Activated naive CD4-positive, alpha-beta T cell treated with anti-CD3 and anti-CD28 coated beads, Interleukin-2, amount 50 U/mL, for 72 hours (primary cell): ENCODE data around the gene RNF149. TPM values are rescaled to one million over a fixed set of nuclear protein-coding genes. Genes with fewer than 3 reads are reported as not detected.
"Not testable (repeated sequence)": the region's sequence is repeated elsewhere in the genome, so short reads cannot be mapped to it uniquely, and the experiment has no call there.

ENCODE experiments used
- ATAC-seq, 2 donors: fragments of 150-1000 bp; cut with Tn5 transposase; 2 replicates each; pipeline ENCODE4 v1.10.0; 2021; ENCODE audit warnings: mild to moderate bottlenecking in 2 of 2, moderate library complexity in 2 of 2
- DNase-seq, 2 donors: peaks; one replicate each; pipeline ENCODE4 v3.0.0; 2021 to 2022; ENCODE audit warnings: low spot score in 2 of 2
- H3K27ac Mint-ChIP-seq, 2 donors: one replicate each; pipeline ENCODE4 v1.8.0; 2022; ENCODE audit warnings: mild to moderate bottlenecking in 2 of 2, mixed read lengths in 2 of 2
- H3K36me3 Mint-ChIP-seq, 2 donors: one replicate each; pipeline ENCODE4 v1.8.0; 2022; ENCODE audit warnings: mixed read lengths in 2 of 2
- H3K9me3 Mint-ChIP-seq, 2 donors: one replicate each; pipeline ENCODE4 v1.8.0; 2022; ENCODE audit warnings: mixed read lengths in 2 of 2
- total RNA-seq, 2 donors: library from RNA; stranded (reverse); gene quantifications; one replicate each; pipeline ENCODE4 v1.2.3, GENCODE V29; 2022

Gene RNF149
- total RNA-seq, 2 donors from 2014 or later: 46.8 to 54.1 TPM

DNA sequence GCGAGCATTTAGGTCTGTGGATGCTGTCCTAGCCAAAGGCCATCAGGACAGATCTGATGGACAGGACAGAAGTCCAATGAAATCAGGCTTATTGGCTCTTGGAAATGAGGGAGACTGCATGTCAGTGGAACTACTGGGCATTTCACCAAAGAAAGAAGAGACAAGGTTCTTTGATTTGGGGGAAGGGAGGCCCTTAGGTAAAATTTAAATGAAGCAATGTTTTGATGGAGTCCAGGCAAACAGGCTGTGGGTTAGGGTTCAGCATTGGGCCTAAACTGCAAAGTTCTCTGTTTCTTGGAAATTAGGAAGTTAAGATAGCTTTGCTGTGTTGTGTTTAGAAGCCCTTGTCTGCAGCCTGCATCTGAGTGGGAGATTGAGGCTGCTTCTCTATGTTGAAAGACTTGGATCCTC is 31.6 kb upstream of the RNF149 start:
- no peaks in the 10 kb centered on the region for H3K9me3 Mint-ChIP-seq
- no peaks in the 10 kb centered on the region for H3K36me3 Mint-ChIP-seq
- no peak overlapping the region for H3K27ac Mint-ChIP-seq
- DNase-seq (no peak), ATAC-seq (no peak)

DNA sequence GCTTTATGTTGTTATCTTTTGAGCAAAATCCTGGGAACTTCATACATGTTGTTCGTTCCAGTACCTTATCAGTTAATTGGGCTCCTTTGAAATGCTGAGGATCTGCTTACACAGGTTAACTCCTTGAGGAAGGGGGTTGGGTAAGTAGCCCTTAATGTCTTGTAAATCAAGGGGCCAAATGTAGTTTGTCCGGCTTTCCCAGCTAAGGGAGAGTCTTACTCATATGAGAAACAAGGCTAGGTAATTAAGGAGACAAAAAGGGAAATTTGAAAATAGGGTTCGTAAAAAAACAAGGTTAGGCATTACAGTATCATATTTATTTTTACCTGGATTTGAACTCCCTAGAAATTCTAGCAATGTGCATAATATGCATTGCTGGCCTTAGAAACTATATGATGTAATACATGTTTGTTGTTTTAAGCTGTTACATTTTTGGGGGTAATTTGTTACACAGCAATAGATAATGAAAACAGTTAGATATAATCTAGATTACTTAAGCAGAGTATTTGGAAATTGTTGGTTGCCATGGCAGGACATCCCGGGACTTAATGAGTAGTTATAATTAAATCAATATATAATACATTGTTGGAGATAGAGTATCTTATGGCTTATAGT is 30.9 kb upstream of the RNF149 start:
- no peak for ATAC-seq
- Mint-ChIP-seq H3K9me3 (no peaks in the 10 kb centered on the region), H3K27ac (no peak overlapping the region), H3K36me3 (no peaks in the 10 kb centered on the region)
- no peak for DNase-seq

- no peak overlapping the region for H3K27ac Mint-ChIP-seq
- no peak for ATAC-seq
- DNase-seq: no peak
- no peaks in the 10 kb centered on the region for H3K36me3 Mint-ChIP-seq
- no peaks in the 10 kb centered on the region for H3K9me3 Mint-ChIP-seq
Observed at GRCh38 chr2:101337877-101338276, 29.4 kb upstream of the RNF149 start.

GRCh38 chr2:101332885-101333766 is 24.6 kb upstream of the RNF149 start:
- Mint-ChIP-seq H3K9me3 (no peaks in the 10 kb centered on the region), H3K27ac (no peak overlapping the region)
- peak in 1 of 2 donors; percentile 45 for ATAC-seq

DNA sequence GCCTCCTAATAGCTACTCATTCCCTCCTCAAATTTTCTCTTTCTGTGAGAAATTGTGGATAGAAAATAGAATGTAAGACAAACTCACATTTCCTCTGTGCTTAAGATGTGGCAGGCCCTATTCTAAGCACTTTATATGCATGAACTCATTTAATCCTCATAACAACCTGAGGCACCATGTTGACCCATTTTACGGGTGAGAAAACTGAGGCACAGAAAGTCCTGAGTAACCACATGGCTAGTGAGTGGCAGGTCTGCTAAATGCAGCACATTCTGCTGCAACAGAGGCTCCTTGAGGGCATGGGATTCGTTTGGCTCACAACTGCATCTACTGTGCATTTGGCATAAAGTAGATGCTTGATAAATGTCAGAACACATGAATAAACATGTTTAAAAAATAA is 22.7 kb upstream of the RNF149 start:
- Mint-ChIP-seq H3K27ac (peak overlapping the region; percentile 37 to 81), H3K36me3 (no peaks in the 10 kb centered on the region), H3K9me3 (no peaks in the 10 kb centered on the region)
- DNase-seq: no peak
- no peak for ATAC-seq

More at GRCh38 chr2:101332885-101333766, 24.6 kb upstream of the RNF149 start:
- no peak for DNase-seq
- H3K36me3 Mint-ChIP-seq: no peaks in the 10 kb centered on the region

- DNase-seq (peak in 1 of 2 donors; percentile 27), ATAC-seq (peak; percentile 40 to 60)
Observed at GRCh38 chr2:101330253-101330933, 21.9 kb upstream of the RNF149 start.

DNA sequence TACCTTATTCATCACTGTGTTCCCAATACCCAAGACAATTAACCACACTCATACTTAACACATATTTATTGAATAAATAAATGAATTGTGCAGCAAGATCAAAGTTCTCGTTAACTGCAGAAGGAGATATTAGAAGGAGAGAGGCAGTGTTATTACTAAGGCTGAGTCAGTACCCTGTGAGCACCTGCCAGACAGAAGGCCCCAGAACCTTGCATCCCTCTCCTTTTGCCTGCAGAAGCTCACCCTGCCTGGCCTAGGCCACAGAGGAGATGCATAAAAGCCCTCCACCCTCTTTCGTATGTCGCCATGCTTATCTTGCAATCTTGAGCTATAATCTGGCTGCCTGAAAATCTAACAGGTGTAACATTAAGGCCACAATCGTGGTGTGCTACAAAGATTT is 20.5 kb upstream of the RNF149 start:
- Mint-ChIP-seq H3K9me3 (no peaks in the 10 kb centered on the region), H3K36me3 (no peaks in the 10 kb centered on the region), H3K27ac (no peak overlapping the region)
- ATAC-seq (peak in 1 of 2 donors; percentile 47), DNase-seq (no peak)

More at GRCh38 chr2:101330253-101330933, 21.9 kb upstream of the RNF149 start:
- peak overlapping the region in 1 of 2 donors; percentile 81 for H3K27ac Mint-ChIP-seq
- no peaks in the 10 kb centered on the region for H3K36me3 Mint-ChIP-seq
- no peaks in the 10 kb centered on the region for H3K9me3 Mint-ChIP-seq

DNA sequence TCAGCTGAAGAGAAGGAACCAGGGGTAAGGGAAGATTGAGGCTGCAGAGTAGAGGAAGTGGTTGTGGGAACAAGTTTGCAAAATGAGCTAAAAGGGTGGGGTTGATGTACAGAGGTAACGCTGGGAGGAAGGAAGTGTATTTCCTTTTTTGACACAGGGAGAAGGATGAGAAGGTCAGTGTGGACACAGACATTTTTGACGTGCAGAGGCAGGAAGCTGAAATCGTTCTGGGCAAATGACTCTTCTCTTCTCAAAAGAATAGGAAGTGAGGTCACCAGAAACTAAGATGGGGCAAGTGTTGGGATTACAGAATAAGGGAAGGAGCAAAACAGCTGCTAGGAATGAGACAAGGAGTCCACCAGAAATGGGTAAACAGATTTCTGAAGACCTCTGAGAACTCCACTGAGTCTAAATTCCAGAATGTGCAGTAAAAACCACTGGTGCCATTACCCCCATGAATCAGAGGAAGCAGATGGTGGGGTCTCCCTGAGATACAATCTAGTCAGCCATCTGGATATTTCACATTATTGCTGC is 20.0 kb upstream of the RNF149 start:
- peak; percentile 78 to 89 for ATAC-seq
- Mint-ChIP-seq H3K27ac (no peak overlapping the region), H3K36me3 (no peaks in the 10 kb centered on the region), H3K9me3 (no peaks in the 10 kb centered on the region)
- DNase-seq: no peak

DNA sequence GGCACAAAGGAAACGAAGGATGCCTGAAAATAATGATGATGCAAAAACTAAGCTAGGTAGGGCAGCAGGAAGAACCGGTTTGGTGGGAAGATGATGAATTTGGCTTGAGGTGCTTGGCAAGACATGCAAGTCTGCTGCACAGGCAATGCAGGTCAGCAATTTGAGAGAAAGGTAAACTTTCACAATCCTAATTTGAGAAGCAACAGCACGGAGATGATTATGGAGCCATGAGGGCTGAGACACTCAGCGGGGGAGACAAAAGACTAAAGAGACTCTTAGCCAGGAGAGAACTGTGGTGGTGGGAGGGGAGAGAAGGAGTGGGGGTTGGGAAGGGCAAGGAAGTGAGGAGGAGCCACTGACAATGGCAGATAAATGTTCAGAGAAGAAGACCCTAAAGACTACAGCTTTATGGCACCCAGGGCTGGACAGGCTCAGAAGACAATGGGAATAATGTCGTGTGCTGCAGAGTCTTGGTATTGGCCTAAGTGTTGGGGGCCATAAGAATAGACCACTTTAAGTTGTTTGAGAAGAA is 19.4 kb upstream of the RNF149 start:
- Mint-ChIP-seq H3K9me3 (no peaks in the 10 kb centered on the region), H3K27ac (no peak overlapping the region), H3K36me3 (no peaks in the 10 kb centered on the region)
- DNase-seq: no peak
- peak in 1 of 2 donors; percentile 41 for ATAC-seq

DNA sequence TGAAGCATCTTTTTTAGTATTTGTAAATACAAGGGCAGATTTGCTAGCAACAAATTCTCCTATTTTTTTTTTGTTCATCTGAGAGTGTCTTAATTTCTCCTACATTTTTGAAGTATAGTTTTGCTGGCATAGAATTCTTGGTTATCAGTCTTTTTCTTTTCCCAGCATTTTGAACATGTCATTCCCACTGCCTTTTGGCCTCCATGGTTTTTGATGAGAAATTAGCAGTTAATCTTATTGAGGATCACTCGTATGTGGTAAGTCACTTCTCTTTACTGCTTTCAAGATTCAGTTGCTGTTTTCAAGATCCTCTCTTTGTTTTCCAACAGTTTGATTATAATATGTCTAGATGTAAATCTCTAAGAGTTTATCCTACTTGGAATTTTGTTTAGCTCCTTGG is 16.9 kb upstream of the RNF149 start:
- DNase-seq (no peak), ATAC-seq (no peak)
- Mint-ChIP-seq H3K27ac (no peak overlapping the region), H3K36me3 (no peaks in the 10 kb centered on the region), H3K9me3 (no peaks in the 10 kb centered on the region)

DNA sequence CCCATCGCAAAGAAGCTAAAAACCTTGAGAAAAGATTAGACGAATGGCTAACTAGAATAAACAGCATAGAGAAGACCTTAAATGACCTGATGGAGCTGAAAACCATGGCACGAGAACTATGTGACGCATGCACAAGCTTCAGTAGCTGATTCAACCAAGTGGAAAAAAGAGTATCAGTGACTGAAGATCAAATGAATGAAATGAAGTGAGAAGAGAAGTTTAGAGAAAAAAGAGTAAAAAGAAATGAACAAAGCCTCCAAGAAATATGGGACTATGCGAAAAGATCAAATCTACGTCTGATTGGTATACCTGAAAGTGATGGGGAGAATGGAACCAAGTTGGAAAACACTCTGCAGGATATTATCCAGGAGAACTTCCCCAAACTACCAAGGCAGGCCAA is 8.1 kb upstream of the RNF149 start:
- not testable (repeated sequence) for H3K27ac Mint-ChIP-seq

GRCh38 chr2:101311696-101312017 is 3.2 kb upstream of the RNF149 start:
- no peak for DNase-seq
- Mint-ChIP-seq H3K27ac (peak overlapping the region in 1 of 2 donors; percentile 50), H3K36me3 (peaks cover 8 to 19% of the 10 kb centered on the region in 2 donors), H3K9me3 (peaks cover 0 to 5% of the 10 kb centered on the region in 2 donors)
- no peak for ATAC-seq

More for the DNA sequence above, 8.1 kb upstream of the RNF149 start:
- H3K36me3 Mint-ChIP-seq, DNase-seq, ATAC-seq, H3K9me3 Mint-ChIP-seq: not testable (repeated sequence)

- H3K9me3 Mint-ChIP-seq: no peaks in the 10 kb centered on the region
- ATAC-seq (no peak), DNase-seq (no peak)
- H3K36me3 Mint-ChIP-seq: peaks cover 8 to 18% of the 10 kb centered on the region in 2 donors
- peak overlapping the region in 1 of 2 donors; percentile 28 for H3K27ac Mint-ChIP-seq
Observed at GRCh38 chr2:101310834-101311695, 2.6 kb upstream of the RNF149 start.

GRCh38 chr2:101310090-101310833 is 1.8 kb upstream of the RNF149 start:
- DNase-seq (no peak), ATAC-seq (no peak)
- peak overlapping the region in 1 of 2 donors; percentile 28 for H3K27ac Mint-ChIP-seq
- H3K36me3 Mint-ChIP-seq: peaks cover 15 to 25% of the 10 kb centered on the region in 2 donors
- no peaks in the 10 kb centered on the region for H3K9me3 Mint-ChIP-seq

DNA sequence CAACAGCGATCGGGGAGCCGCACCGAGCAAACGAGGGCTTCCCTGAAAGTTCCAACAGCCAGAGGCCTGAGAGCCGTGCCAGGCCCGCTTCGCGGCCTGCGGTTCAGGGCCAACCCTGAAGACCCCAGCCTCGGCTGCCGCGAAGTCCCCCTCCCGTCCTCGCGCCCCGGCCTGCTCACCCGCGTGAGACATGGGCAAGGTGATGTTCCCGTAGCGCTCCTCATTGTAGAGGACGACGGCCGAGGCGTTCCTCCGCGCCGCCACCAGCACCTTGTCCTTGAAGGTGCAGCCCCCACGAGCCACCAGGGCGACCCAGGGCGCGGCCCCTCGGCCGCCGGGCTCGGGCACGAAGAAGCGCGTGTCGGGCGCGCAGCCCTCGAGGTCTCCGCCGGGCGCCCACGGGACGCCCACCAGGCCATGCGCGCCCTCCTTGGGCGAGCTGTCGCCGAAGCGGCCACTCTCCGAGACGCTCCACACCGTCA is 510 bp downstream of the RNF149 start:
- DNase-seq (peak in 1 of 2 donors; percentile 61), ATAC-seq (peak; percentile 2 to 3)
- peak overlapping the region; percentile 93 to 94 for H3K27ac Mint-ChIP-seq
- H3K9me3 Mint-ChIP-seq: no peaks in the 10 kb centered on the region
- H3K36me3 Mint-ChIP-seq: peaks cover 17 to 35% of the 10 kb centered on the region in 2 donors
